Neural cell (in vitro differentiated cells): Measurements from ENCODE around the gene ARFGAP3.

Experiments used
- EP300 ChIP-seq: fragments of 450-650 bp; conservative IDR thresholded peaks from 2 replicates; pipeline ENCODE4 v1.6.1; 2014; ENCODE audit warnings: antibody characterized with exemption, mild to moderate bottlenecking, moderate library complexity; ENCODE audit not compliant: poor library complexity, severe bottlenecking
- EZH2 ChIP-seq: fragments of 200-600, 300-800 bp; shearing (Covaris generic), sonication (generic); IDR thresholded peaks from 2 replicates; pipeline ENCODE4 v1.6.1; 2014; ENCODE audit warnings: antibody characterized with exemption, low read length, borderline replicate concordance, mild to moderate bottlenecking; ENCODE audit not compliant: insufficient read depth, poor library complexity, severe bottlenecking
- POLR2AphosphoS5 ChIP-seq: IDR thresholded peaks from 2 replicates; pipeline ENCODE4 v1.6.1; 2012
- RAD21 ChIP-seq: fragments of 450-650 bp; conservative IDR thresholded peaks from 2 replicates; pipeline ENCODE4 v1.6.1; 2014; ENCODE audit warnings: antibody characterized with exemption, mild to moderate bottlenecking, moderate library complexity
- TAF1 ChIP-seq: IDR thresholded peaks from 2 replicates; pipeline ENCODE4 v1.6.1; 2012; ENCODE audit warnings: low read depth
- TF ChIP-seq, protein P1 (sequence below): fragments of 450-650 bp; IDR thresholded peaks from 2 replicates; pipeline ENCODE4 v1.5.1; 2014; ENCODE audit warnings: antibody characterized with exemption, mild to moderate bottlenecking, moderate library complexity; ENCODE audit not compliant: poor library complexity, severe bottlenecking
- TF ChIP-seq, protein P2 (sequence below): IDR thresholded peaks from 2 replicates; pipeline ENCODE4 v1.6.1; 2012; ENCODE audit warnings: borderline replicate concordance

DNA sequence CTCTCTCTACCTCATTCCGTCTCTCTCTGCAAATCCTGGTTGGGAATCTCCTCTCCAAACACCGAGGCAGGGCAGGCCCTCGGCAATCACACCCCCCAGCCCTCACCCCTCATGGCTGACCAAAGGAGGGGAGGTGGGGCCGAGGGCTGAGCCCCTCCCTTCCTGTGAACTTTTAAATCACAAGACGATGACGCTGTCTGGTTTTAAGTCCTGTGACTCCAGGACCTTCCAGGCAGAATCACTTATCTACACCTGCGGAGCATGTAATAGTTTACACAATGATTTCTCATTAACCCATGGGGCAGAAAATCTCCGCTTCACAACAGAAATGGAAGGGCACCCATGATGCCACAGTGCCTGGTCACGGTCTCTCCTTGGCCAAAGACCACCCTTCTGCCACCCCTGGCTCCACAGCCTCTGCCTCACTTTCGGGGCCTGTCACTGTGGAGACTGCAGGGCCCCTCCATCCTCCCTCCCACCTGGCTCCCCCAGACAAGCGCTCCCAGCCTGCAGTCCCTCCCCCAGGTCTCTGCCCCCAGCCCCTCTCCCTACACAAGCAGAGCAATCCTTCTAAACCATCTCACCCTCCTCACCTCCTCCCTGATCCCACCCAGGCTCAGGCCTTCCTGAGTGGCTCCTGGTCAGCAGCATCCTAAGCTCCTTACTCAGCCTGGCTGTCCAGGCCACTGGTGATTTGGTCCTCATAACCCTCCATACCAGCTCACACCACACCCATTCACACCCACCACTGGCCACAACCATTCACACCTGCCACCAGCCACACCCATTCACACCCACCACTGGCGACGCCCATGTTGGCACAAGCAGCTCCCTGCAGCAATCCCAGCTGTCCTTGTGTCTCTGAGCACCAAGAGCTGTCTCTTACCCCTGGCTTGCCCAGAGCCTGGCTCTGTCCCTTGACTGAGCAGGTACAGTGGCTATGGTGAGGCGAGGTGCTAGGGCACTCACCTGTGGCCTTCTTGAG lies 30.7 kb upstream of the ARFGAP3 start:
- TF ChIP-seq, protein P1, sequence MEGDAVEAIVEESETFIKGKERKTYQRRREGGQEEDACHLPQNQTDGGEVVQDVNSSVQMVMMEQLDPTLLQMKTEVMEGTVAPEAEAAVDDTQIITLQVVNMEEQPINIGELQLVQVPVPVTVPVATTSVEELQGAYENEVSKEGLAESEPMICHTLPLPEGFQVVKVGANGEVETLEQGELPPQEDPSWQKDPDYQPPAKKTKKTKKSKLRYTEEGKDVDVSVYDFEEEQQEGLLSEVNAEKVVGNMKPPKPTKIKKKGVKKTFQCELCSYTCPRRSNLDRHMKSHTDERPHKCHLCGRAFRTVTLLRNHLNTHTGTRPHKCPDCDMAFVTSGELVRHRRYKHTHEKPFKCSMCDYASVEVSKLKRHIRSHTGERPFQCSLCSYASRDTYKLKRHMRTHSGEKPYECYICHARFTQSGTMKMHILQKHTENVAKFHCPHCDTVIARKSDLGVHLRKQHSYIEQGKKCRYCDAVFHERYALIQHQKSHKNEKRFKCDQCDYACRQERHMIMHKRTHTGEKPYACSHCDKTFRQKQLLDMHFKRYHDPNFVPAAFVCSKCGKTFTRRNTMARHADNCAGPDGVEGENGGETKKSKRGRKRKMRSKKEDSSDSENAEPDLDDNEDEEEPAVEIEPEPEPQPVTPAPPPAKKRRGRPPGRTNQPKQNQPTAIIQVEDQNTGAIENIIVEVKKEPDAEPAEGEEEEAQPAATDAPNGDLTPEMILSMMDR: no peak
- TF ChIP-seq EZH2 (no peak), TAF1 (no peak), EP300 (no peak), RAD21 (no peak), POLR2AphosphoS5 (no peak)
- TF ChIP-seq, protein P2, sequence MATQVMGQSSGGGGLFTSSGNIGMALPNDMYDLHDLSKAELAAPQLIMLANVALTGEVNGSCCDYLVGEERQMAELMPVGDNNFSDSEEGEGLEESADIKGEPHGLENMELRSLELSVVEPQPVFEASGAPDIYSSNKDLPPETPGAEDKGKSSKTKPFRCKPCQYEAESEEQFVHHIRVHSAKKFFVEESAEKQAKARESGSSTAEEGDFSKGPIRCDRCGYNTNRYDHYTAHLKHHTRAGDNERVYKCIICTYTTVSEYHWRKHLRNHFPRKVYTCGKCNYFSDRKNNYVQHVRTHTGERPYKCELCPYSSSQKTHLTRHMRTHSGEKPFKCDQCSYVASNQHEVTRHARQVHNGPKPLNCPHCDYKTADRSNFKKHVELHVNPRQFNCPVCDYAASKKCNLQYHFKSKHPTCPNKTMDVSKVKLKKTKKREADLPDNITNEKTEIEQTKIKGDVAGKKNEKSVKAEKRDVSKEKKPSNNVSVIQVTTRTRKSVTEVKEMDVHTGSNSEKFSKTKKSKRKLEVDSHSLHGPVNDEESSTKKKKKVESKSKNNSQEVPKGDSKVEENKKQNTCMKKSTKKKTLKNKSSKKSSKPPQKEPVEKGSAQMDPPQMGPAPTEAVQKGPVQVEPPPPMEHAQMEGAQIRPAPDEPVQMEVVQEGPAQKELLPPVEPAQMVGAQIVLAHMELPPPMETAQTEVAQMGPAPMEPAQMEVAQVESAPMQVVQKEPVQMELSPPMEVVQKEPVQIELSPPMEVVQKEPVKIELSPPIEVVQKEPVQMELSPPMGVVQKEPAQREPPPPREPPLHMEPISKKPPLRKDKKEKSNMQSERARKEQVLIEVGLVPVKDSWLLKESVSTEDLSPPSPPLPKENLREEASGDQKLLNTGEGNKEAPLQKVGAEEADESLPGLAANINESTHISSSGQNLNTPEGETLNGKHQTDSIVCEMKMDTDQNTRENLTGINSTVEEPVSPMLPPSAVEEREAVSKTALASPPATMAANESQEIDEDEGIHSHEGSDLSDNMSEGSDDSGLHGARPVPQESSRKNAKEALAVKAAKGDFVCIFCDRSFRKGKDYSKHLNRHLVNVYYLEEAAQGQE: no peak
